GM12878 (cell line): ENCODE data around the gene CTNNA3. TPM values are rescaled to one million over a fixed set of nuclear protein-coding genes. Genes with fewer than 3 reads are reported as not detected.

Experiments
- ATAC-seq: fragments of 200-7000 bp; cut with Tn5 transposase; 3 replicates; pipeline ENCODE4 v1.9.1; 2020; ENCODE audit warnings: mild to moderate bottlenecking, moderate library complexity
- BruUV-seq: library from RNA; stranded (reverse); fragments of 400-500 nt; replicated peaks from 2 replicates; lab custom pipeline; 2021; lab: Mats Ljungman, UMichigan
- CTCF ChIA-PET: fragments of 300-600 bp; sonication (Branson Sonifier 250); formaldehyde crosslinking; extraction: SDS; loops from one replicate; lab custom pipeline; 2021; ENCODE audit warnings: inconsistent platforms; lab: Yijun Ruan, JAX
- POLR2A ChIA-PET: fragments of 350-600 bp; formaldehyde crosslinking; extraction: SDS; loops from one replicate; lab custom pipeline; 2021; ENCODE audit warnings: inconsistent platforms; lab: Charles Lee
- RAD21 ChIA-PET: fragments of 300-600 bp; sonication (Branson Sonifier 250); formaldehyde crosslinking; loops from one replicate; lab custom pipeline; 2023; ENCODE audit warnings: antibody characterized with exemption; ENCODE audit not compliant: unreplicated experiment; lab: Charles Lee
- SMC1A ChIA-PET: fragments of 300-600 bp; sonication (Branson Sonifier 250); formaldehyde crosslinking; loops from one replicate; lab custom pipeline; 2023; ENCODE audit not compliant: unreplicated experiment, uncharacterized antibody; lab: Charles Lee
- DNase-seq: peaks from one replicate; pipeline ENCODE4 v3.0.0-alpha.2; 2011; ENCODE audit warnings: low read depth, low spot score
- FAIRE-seq: peaks from 3 replicates; lab custom pipeline; 2011; peaks lifted over from hg19 to GRCh38; lab: Jason Lieb, UNC
- H2AFZ ChIP-seq: 2 replicates; pipeline ENCODE4 v1.6.0; 2011; ENCODE audit warnings: low read depth, low read length, control low read depth; ENCODE audit not compliant: control insufficient read depth
- H3K27ac ChIP-seq: 2 replicates; pipeline ENCODE4 v1.5.1; 2011; ENCODE audit warnings: control low read depth; ENCODE audit not compliant: control insufficient read depth, insufficient read depth
- H3K27me3 ChIP-seq, 2 experiments: replicated peaks in 1 of 2; 2 replicates each; pipeline versions ENCODE4 v1.6.0 to v1.6.1; 2011; ENCODE audit warnings: low read length in 1 of 2; ENCODE audit not compliant: control insufficient read depth in 2 of 2, insufficient read depth in 2 of 2
- H3K36me3 ChIP-seq, 2 experiments: 2 replicates each; pipeline ENCODE4 v1.5.1; 2011; ENCODE audit warnings: low read length in 1 of 2; ENCODE audit not compliant: control insufficient read depth in 2 of 2, insufficient read depth in 2 of 2
- H3K4me1 ChIP-seq: 2 replicates; pipeline ENCODE4 v1.6.1; 2011; ENCODE audit warnings: mild to moderate bottlenecking, low read length, moderate library complexity, mixed read lengths; ENCODE audit not compliant: control insufficient read depth, insufficient read depth
- H3K4me2 ChIP-seq: 2 replicates; pipeline ENCODE4 v1.6.0; 2011; ENCODE audit warnings: control low read depth; ENCODE audit not compliant: control insufficient read depth, insufficient read depth
- H3K4me3 ChIP-seq: fragments of 200-600 bp; sonication (generic); 2 replicates; pipeline ENCODE4 v1.5.1; 2016
- H3K79me2 ChIP-seq: 2 replicates; pipeline ENCODE4 v1.6.0; 2011; ENCODE audit warnings: low read length; ENCODE audit not compliant: control insufficient read depth, insufficient read depth
- H3K9ac ChIP-seq: 2 replicates; pipeline ENCODE4 v1.8.0; 2011; ENCODE audit warnings: low read length, control low read depth, mixed read lengths; ENCODE audit not compliant: control insufficient read depth, insufficient read depth
- H3K9me3 ChIP-seq: replicated peaks from 3 replicates; pipeline ENCODE4 v1.5.1; 2011; ENCODE audit warnings: mild to moderate bottlenecking, low read length; ENCODE audit not compliant: control insufficient read depth, insufficient read depth
- H4K20me1 ChIP-seq: 2 replicates; pipeline ENCODE4 v1.6.0; 2011; ENCODE audit not compliant: control insufficient read depth, insufficient read depth
- E2F8 ChIP-seq: fragments of 450-650 bp; IDR thresholded peaks from 2 replicates; pipeline ENCODE4 v1.6.1; 2018; ENCODE audit warnings: mild to moderate bottlenecking, low read depth, moderate library complexity; ENCODE audit not compliant: partially characterized antibody
- NRF1 ChIP-seq: conservative IDR thresholded peaks from 2 replicates; pipeline ENCODE4 v1.6.1; 2011; ENCODE audit warnings: mild to moderate bottlenecking, low read depth, low read length, improper control_type of control experiment
- PAX5 ChIP-seq: IDR thresholded peaks from 2 replicates; pipeline ENCODE4 v1.6.1; 2011; ENCODE audit warnings: low read depth, low read length, borderline replicate concordance
- PKNOX1 ChIP-seq: fragments of 450-650 bp; IDR thresholded peaks from 2 replicates; pipeline ENCODE4 v1.6.1; 2016; ENCODE audit warnings: mild to moderate bottlenecking
- STAT3 ChIP-seq: IDR thresholded peaks from 2 replicates; pipeline ENCODE4 v1.6.1; 2011; ENCODE audit warnings: low read depth, low read length, improper control_type of control experiment
- WGBS: methylation state at CpG from one replicate; pipeline ENCODE4 v1.1.6; 2016; ENCODE audit warnings: low lambda C conversion rate; ENCODE audit not compliant: insufficient replicate concordance, insufficient coverage; ENCODE audit errors: missing lambda C conversion rate; 5-methylcytosine and 5-hydroxymethylcytosine counted together
- in situ Hi-C: fragments of 300-500 bp; cut with MboI; formaldehyde crosslinking; loops from 9 replicates; pipeline ENCODE4 v1.14.3; 2018; ENCODE audit warnings: mixed read lengths
- intact Hi-C: fragments of 100-400 bp; cut with micrococcal nuclease; formaldehyde crosslinking; loops from one replicate; pipeline ENCODE4 v1.14.2; 2022; ENCODE audit not compliant: unreplicated experiment
- polyA plus RNA-seq, 11 experiments: library from polyadenylated mRNA; depleted of rRNA in 4 of 11; unstranded in 6 of 11; stranded (reverse) in 5 of 11; fragments of >200 nt; fragmentation: Nextera tagmentation in 4 of 11; fragmentation: Illumina TruSeq in 1 of 11; extraction: Ambion mirVana in 4 of 11; extraction: Trizol in 1 of 11; gene quantifications; 1 replicate in 1 of 11; 2 replicates in 10 of 11; pipeline versions ENCODE4 v1.2.1 to v1.2.3, GENCODE V29; 2011 to 2016; ENCODE audit warnings: inconsistent platforms in 2 of 11, missing spikeins in 2 of 11, low read depth in 1 of 11
- total RNA-seq, 4 experiments: library from RNA; depleted of rRNA in 3 of 4; stranded (reverse); fragments of >200 nt in 3 of 4; fragmentation: Illumina TruSeq in 1 of 4; extraction: Trizol in 1 of 4; gene quantifications; 2 replicates each; pipeline versions ENCODE4 v1.2.1 to v1.2.3, GENCODE V29; 2013 to 2021

The CTNNA3 gene
- total and polyA plus RNA-seq, 10 of the 15 experiments (the other 5 are each of a cell fraction or from before 2014, with no cell fraction given): under 0.01 to 4.5 (median 0.22) TPM; not detected in 2

- RAD21 ChIA-PET: interaction anchor here (0.6 kb wide), 1 partner anchor 778 kb away, joined by 3 read pairs; no protein-coding TSS in a partner anchor
- in situ Hi-C loops: no loop called here
- intact Hi-C loops: no loop called here
- H3K9me3 ChIP-seq: no peaks in the 10 kb centered on the region
- no peak for DNase-seq
- no peak overlapping the region for H3K4me3 ChIP-seq
- WGBS: 0% methylated on average over 2 of the region's 2 CpGs
- no peak for TF ChIP-seq PKNOX1
- no peak for TF ChIP-seq PAX5
- TF ChIP-seq STAT3: no peak
- TF ChIP-seq NRF1: no peak
- TF ChIP-seq E2F8: no peak
- CTCF ChIA-PET: interaction anchor here (1.1 kb wide), 1 partner anchor 10 kb away, joined by 3 read pairs; no protein-coding TSS in a partner anchor
- SMC1A ChIA-PET: interaction anchor here (0.9 to 1.1 kb wide), 2 partner anchors 19 to 83 kb away, joined by 3 read pairs; no protein-coding TSS in a partner anchor
- no peak overlapping the region for H3K9ac ChIP-seq
- no peak for ATAC-seq
- FAIRE-seq: no peak
- H2AFZ ChIP-seq: no peak overlapping the region
- no peak overlapping the region for H3K4me2 ChIP-seq
- no peaks in the 10 kb centered on the region for H3K4me1 ChIP-seq
- no peaks in the 10 kb centered on the region for H3K79me2 ChIP-seq
- H4K20me1 ChIP-seq: no peaks in the 10 kb centered on the region
- H3K36me3 ChIP-seq: no peaks in the 10 kb centered on the region
- no peak overlapping the region for H3K27ac ChIP-seq
- no TSS peak for BruUV-seq
- POLR2A ChIA-PET: no interaction called here
- no peaks in the 10 kb centered on the region for H3K27me3 ChIP-seq
Observed at GRCh38 chr10:66747451-66747850, 948.5 kb downstream of the CTNNA3 start.
